Measurements from ENCODE around the gene SMAD5.

DNA sequence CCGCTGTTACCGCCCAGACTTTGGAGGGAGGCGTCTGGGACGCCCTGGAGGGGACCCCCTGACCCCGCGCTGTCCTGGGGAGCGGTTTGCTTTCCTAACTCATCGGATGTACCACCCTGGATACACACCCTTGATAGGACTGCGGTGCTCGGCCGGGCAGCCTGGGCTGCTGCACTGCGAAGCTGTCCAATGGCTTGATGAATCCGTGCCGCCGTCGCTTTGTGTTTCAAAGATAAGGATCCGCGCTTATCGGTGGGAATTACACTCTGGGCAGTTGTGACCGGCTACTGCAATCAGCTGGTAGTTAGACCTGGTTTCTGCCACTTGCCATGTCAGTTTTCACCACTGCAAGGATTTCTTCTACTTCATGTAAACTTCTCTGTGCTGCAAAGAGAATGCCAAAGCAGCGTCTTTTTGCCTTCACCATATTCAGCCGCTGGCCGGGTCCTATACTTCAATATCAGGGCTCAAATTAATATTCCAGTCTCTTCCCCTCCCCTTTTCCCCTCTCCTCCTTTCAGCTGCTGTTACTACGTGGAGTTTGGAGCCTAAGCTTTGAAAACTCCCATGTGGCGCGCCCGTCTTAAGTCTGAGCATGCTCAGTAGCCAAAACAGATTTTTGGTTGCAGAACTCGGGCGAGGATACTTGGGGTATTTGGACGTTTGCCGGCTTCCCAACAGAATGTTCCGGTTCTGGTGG, 727 bp downstream of the SMAD5 start:
- TF ChIP-seq EZH2phosphoT487 (IDR thresholded peaks at IDR 0.05; ENCODE audit: unreplicated experiment) (no peak), EZH2 (IDR thresholded peaks at IDR 0.05; ENCODE audit: low read depth, unreplicated experiment) (no peak), REST (IDR thresholded peaks at IDR 0.05; ENCODE audit: unreplicated experiment) (no peak)
